ENCODE measurements around the gene CD2AP. TPM values are rescaled to one million over a fixed set of nuclear protein-coding genes. Genes with fewer than 3 reads are reported as not detected.

Gene CD2AP
- total and polyA plus RNA-seq, 2 of the 8 experiments (the other 6 are each of a cell fraction or from before 2014, with no cell fraction given): 8.6 to 75.6 TPM

DNA sequence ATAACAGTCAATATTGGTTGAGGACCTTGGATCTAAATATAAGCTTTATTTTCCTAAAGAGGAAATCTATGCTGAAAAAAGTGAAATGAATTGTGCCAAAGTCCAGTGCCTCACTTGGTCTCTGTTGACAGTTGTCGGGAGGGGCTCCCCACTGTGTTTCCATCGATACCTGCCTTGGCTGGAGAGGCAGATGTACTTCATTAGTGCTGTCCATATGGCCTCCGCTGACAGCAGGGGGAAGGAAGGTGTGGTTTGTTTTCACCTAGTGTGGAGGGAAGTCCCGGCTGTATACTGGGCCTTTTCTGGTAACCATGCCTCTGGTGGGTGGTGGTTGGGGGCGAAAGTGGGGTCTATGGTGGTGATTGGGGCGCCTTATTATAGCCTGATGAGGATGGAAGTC is 42.7 kb downstream of the CD2AP start:
- no peak overlapping the region for H2BK5ac ChIP-seq (ENCODE audit: low read depth, low read length)
- H3K36me3 ChIP-seq (ENCODE audit: control insufficient read depth in 2 of 4, insufficient read depth in 4 of 4, low read length in 3 of 4): no peaks in the 10 kb centered on the region
- POLR2A ChIA-PET (ENCODE audit: partially characterized antibody): interaction anchor here (2.7 kb wide), 1 partner anchor 42 kb away, joined by 6 read pairs; the partner anchor contains the start of gene CD2AP
- no peak overlapping the region for H4K5ac ChIP-seq (ENCODE audit: insufficient read length, low read depth, low read length)
- no peak overlapping the region for H3K23ac ChIP-seq (ENCODE audit: insufficient read length)
- H3K27me3 ChIP-seq (replicated peaks in 1 of 4; ENCODE audit: control insufficient read depth in 3 of 4, extremely low read depth in 1 of 4, insufficient read depth in 3 of 4, low read length in 3 of 4): no peaks in the 10 kb centered on the region
- peaks cover 4 to 97% of the 10 kb centered on the region in 2 experiments; a peak in 3 of 4 replicates for H3K79me2 ChIP-seq (ENCODE audit: control insufficient read depth in 1 of 2, insufficient read depth in 2 of 2, low read length in 2 of 2)
- no peak for FAIRE-seq
- no peaks in the 10 kb centered on the region; the same call in 1 of the 2 replicates for H3K23me2 ChIP-seq (ENCODE audit: low read depth, low read length)
- no peak overlapping the region for H2BK20ac ChIP-seq (ENCODE audit: low read length)
- no peak for DNase-seq (ENCODE audit: low read depth in 1 of 2, low spot score in 2 of 2)
- no peak overlapping the region for H2BK15ac ChIP-seq (ENCODE audit: low read length)
- CTCF ChIA-PET (ENCODE audit: partially characterized antibody): interaction anchor here (1.5 kb wide), 1 partner anchor 13 kb away, joined by 3 read pairs; no protein-coding TSS in a partner anchor
- no peak overlapping the region for H3K9ac ChIP-seq (replicated peaks in 1 of 4; ENCODE audit: extremely low read depth in 1 of 4, low read depth in 3 of 4, low read length in 3 of 4)
- no peak overlapping the region for H3K56ac ChIP-seq (replicated peaks; ENCODE audit: insufficient read length, low read depth, low read length)
- H3K4me2 ChIP-seq (ENCODE audit: insufficient read depth in 1 of 2, low read depth in 2 of 2, low read length in 2 of 2): no peak overlapping the region
- H2BK12ac ChIP-seq (ENCODE audit: low read depth, low read length): no peak overlapping the region
- no peak overlapping the region for H3K4ac ChIP-seq (replicated peaks; ENCODE audit: insufficient read length, low read depth, low read length)
- H3K27ac ChIP-seq (ENCODE audit: low read depth, low read length): no peak overlapping the region
- 80% methylated on average over 6 of the region's 6 CpGs; no CpG with 5 or more reads in 1 of the 2 experiments for WGBS, 2 experiments (ENCODE audit: extremely low coverage in 1 of 2, insufficient coverage in 1 of 2, insufficient read length in 1 of 2, insufficient replicate concordance in 2 of 2, low coverage in 1 of 2, low lambda C conversion rate in 2 of 2, missing lambda C conversion rate in 1 of 2)
- H4K91ac ChIP-seq (replicated peaks; ENCODE audit: insufficient read length, low read length): no peak overlapping the region
- H3K9me3 ChIP-seq (ENCODE audit: insufficient read depth in 2 of 2, low read depth in 1 of 2, low read length in 1 of 2): no peaks in the 10 kb centered on the region
- no peak overlapping the region for H3K14ac ChIP-seq (ENCODE audit: insufficient read length)
- H3K4me3 ChIP-seq (ENCODE audit: extremely low read depth in 1 of 4, insufficient read depth in 2 of 4, low read depth in 3 of 4, low read length in 4 of 4): no peak overlapping the region
- H2BK120ac ChIP-seq (replicated peaks; ENCODE audit: low read depth, low read length): no peak overlapping the region
- H4K8ac ChIP-seq (ENCODE audit: extremely low read depth, insufficient read depth, low read length): no peak overlapping the region
- H4K20me1 ChIP-seq (replicated peaks in 1 of 2; ENCODE audit: control insufficient read depth in 1 of 2, insufficient read depth in 2 of 2, low read length in 2 of 2): peaks cover 15 to 18% of the 10 kb centered on the region in 2 experiments
- H3K18ac ChIP-seq (ENCODE audit: extremely low read depth, low read length): no peak overlapping the region
- no peak overlapping the region for H2AFZ ChIP-seq (ENCODE audit: low read length)
- H2AK5ac ChIP-seq (ENCODE audit: low read depth, low read length): no peak overlapping the region
- peaks cover 2% of the 10 kb centered on the region; the same call in 1 of the 2 replicates for H3K79me1 ChIP-seq (ENCODE audit: low read depth, low read length)
- H3K4me1 ChIP-seq (replicated peaks in 1 of 4; ENCODE audit: control insufficient read depth in 3 of 4, insufficient read depth in 4 of 4, low read length in 3 of 4): peaks cover 0 to 4% (median under 1%) of the 10 kb centered on the region in 4 experiments; a peak in 2 of 7 replicates
- no peak for TF ChIP-seq FOSL1 (IDR thresholded peaks at IDR 0.05; ENCODE audit: insufficient read depth, low read depth, low read length)
- TF ChIP-seq CHD2 (IDR thresholded peaks at IDR 0.05; ENCODE audit: low read length): no peak
- TF ChIP-seq CBX8 (IDR thresholded peaks at IDR 0.05; ENCODE audit: borderline replicate concordance, low read depth, low read length): no peak
- TF ChIP-seq TCF12 (IDR thresholded peaks at IDR 0.05; ENCODE audit: low read depth, low read length): no peak
- no peak for TF ChIP-seq HDAC6 (IDR thresholded peaks at IDR 0.05; ENCODE audit: low read depth, low read length)
- TF ChIP-seq USF2 (IDR thresholded peaks at IDR 0.05; ENCODE audit: low read length): no peak
- no peak for TF ChIP-seq RAD21 (IDR thresholded peaks at IDR 0.05 in 1 of 2, conservative IDR thresholded peaks at IDR 0.05 in 1 of 2; ENCODE audit: low read depth in 2 of 2, low read length in 2 of 2)
- no peak for TF ChIP-seq TBP (IDR thresholded peaks at IDR 0.05; ENCODE audit: low read depth, low read length)
- TF ChIP-seq RFX5 (IDR thresholded peaks at IDR 0.05; ENCODE audit: borderline replicate concordance, low read depth, low read length): no peak
- no peak for TF ChIP-seq CTCF (IDR thresholded peaks at IDR 0.05; ENCODE audit: control extremely low read depth in 1 of 3, insufficient read depth in 1 of 3, low read depth in 1 of 3, low read length in 3 of 3)
